HG02885 (cell line): ENCODE results near the gene VAMP8.
"Not testable (repeated sequence)": the region's sequence is repeated elsewhere in the genome, so short reads cannot be mapped to it uniquely, and the experiment has no call there.

Experiments
- ATAC-seq: cut with Tn5 transposase; IDR thresholded peaks from one replicate; pipeline ENCODE4 v1.9.1; 2021; ENCODE audit warnings: mild to moderate bottlenecking; ENCODE audit not compliant: unreplicated experiment, poor library complexity

The VAMP8 gene

GRCh38 chr2:85578243-85579180 is 1.1 kb downstream of the VAMP8 start:
- peak; percentile 49 for ATAC-seq

GRCh38 chr2:85579266-85579935 is 2.0 kb downstream of the VAMP8 start:
- ATAC-seq, result no peak

GRCh38 chr2:85580206-85580605 is 2.8 kb downstream of the VAMP8 start:
- no peak for ATAC-seq

- ATAC-seq, result no peak
Observed at GRCh38 chr2:85582492-85582891, 5.1 kb downstream of the VAMP8 start.

GRCh38 chr2:85583667-85584353 is 6.4 kb downstream of the VAMP8 start:
- peak; percentile 65 for ATAC-seq

GRCh38 chr2:85584354-85584856 is 7.0 kb downstream of the VAMP8 start, which contains the start of gene VAMP5:
TSS of gene VAMP5 (plus strand) at chr2:85584431. CDS start at chr2:85584491, 60 bp downstream.
- ATAC-seq, result peak; percentile 30

- peak; percentile 37 for ATAC-seq
Observed at GRCh38 chr2:85584857-85585780, 7.7 kb downstream of the VAMP8 start.

GRCh38 chr2:85585781-85586105 is 8.4 kb downstream of the VAMP8 start:
- no peak for ATAC-seq

- ATAC-seq, result no peak
Observed at GRCh38 chr2:85588236-85588635, 10.8 kb downstream of the VAMP8 start.

GRCh38 chr2:85588645-85589044 is 11.3 kb downstream of the VAMP8 start:
- no peak for ATAC-seq

GRCh38 chr2:85589181-85589580 is 11.8 kb downstream of the VAMP8 start:
- ATAC-seq, result no peak

- no peak for ATAC-seq
Observed at GRCh38 chr2:85589982-85590791, 12.8 kb downstream of the VAMP8 start.

- no peak for ATAC-seq
Observed at GRCh38 chr2:85590950-85591349, 13.6 kb downstream of the VAMP8 start.

GRCh38 chr2:85591563-85591962 is 14.2 kb downstream of the VAMP8 start:
- ATAC-seq, result no peak

- not testable (repeated sequence) for ATAC-seq
Observed at GRCh38 chr2:85592299-85592698, 14.9 kb downstream of the VAMP8 start.

GRCh38 chr2:85593023-85593422 is 15.6 kb downstream of the VAMP8 start:
- no peak for ATAC-seq

- ATAC-seq, result no peak
Observed at GRCh38 chr2:85594715-85595300, 17.4 kb downstream of the VAMP8 start.

GRCh38 chr2:85595301-85596025 is 18.1 kb downstream of the VAMP8 start, which contains the start of gene RNF181:
TSS of gene RNF181 (plus strand) at chr2:85595745. CDS start at chr2:85595764, 19 bp downstream.
- peak; percentile 99 for ATAC-seq
